GM23338 (cell line): ENCODE data around the gene PCSK5. TPM values are rescaled to one million over a fixed set of nuclear protein-coding genes. Genes with fewer than 3 reads are reported as not detected.

Source experiments
- ATAC-seq: fragments of 200-7000 bp; cut with Tn5 transposase; 3 replicates; pipeline ENCODE4 v1.9.1; 2020
- DNase-seq: peaks from one replicate; pipeline ENCODE4 v3.0.0-alpha.2; 2015; ENCODE audit warnings: low spot score
- H2AFZ ChIP-seq: fragments of 200-600 bp; sonication (generic); 2 replicates; pipeline ENCODE4 v1.8.0; 2016; ENCODE audit warnings: antibody characterized with exemption, mild to moderate bottlenecking, moderate library complexity
- H3F3A ChIP-seq: fragments of 200-600 bp; sonication (generic); replicated peaks from 2 replicates; pipeline ENCODE4 v1.8.0; 2017; ENCODE audit warnings: antibody characterized with exemption, mixed run types, low read depth
- H3K27ac ChIP-seq: fragments of 200-600 bp; sonication (generic); 2 replicates; pipeline ENCODE4 v1.6.1; 2016; ENCODE audit warnings: low read depth
- H3K27me3 ChIP-seq: fragments of 200-600 bp; sonication (generic); 2 replicates; pipeline ENCODE4 v1.8.0; 2016; ENCODE audit warnings: mild to moderate bottlenecking, mixed run types, moderate library complexity; ENCODE audit not compliant: insufficient read depth
- H3K36me3 ChIP-seq: fragments of 200-600 bp; sonication (generic); 2 replicates; pipeline ENCODE4 v1.8.0; 2016; ENCODE audit warnings: mild to moderate bottlenecking; ENCODE audit not compliant: insufficient read depth
- H3K4me1 ChIP-seq: fragments of 200-600 bp; sonication (generic); 2 replicates; pipeline ENCODE4 v1.8.0; 2016; ENCODE audit warnings: mild to moderate bottlenecking, moderate library complexity; ENCODE audit not compliant: insufficient read depth
- H3K4me2 ChIP-seq: fragments of 200-600 bp; sonication (generic); 2 replicates; pipeline ENCODE4 v1.7.1; 2017; ENCODE audit warnings: mixed run types
- H3K4me3 ChIP-seq: fragments of 200-600 bp; sonication (generic); 2 replicates; pipeline ENCODE4 v1.6.1; 2016; ENCODE audit warnings: mixed run types
- H3K79me2 ChIP-seq: fragments of 200-600 bp; sonication (generic); replicated peaks from 2 replicates; pipeline ENCODE4 v1.8.0; 2017; ENCODE audit warnings: mild to moderate bottlenecking; ENCODE audit not compliant: insufficient read depth
- H3K9me2 ChIP-seq: fragments of 200-600 bp; sonication (generic); 2 replicates; pipeline ENCODE4 v1.8.0; 2017; ENCODE audit not compliant: insufficient read depth
- H4K20me1 ChIP-seq: fragments of 200-600 bp; sonication (generic); replicated peaks from 2 replicates; pipeline ENCODE4 v1.8.0; 2017; ENCODE audit warnings: mild to moderate bottlenecking; ENCODE audit not compliant: insufficient read depth
- H3K27ac Mint-ChIP-seq: 2 replicates; pipeline ENCODE4 v1.8.0; 2020; ENCODE audit warnings: inconsistent platforms, mild to moderate bottlenecking, moderate library complexity, mixed read lengths
- H3K27me3 Mint-ChIP-seq: 3 replicates; pipeline ENCODE4 v1.8.0; 2022; ENCODE audit warnings: low read depth, mild to moderate bottlenecking, moderate library complexity, mixed read lengths, inconsistent platforms; ENCODE audit not compliant: insufficient read depth, poor library complexity
- H3K36me3 Mint-ChIP-seq: 3 replicates; pipeline ENCODE4 v1.8.0; 2021; ENCODE audit warnings: low read depth, mild to moderate bottlenecking, inconsistent platforms, moderate library complexity, mixed read lengths
- H3K4me1 Mint-ChIP-seq: 3 replicates; pipeline ENCODE4 v1.8.0; 2020; ENCODE audit warnings: mild to moderate bottlenecking, inconsistent platforms, mixed read lengths
- H3K4me3 Mint-ChIP-seq: 3 replicates; pipeline ENCODE4 v1.8.0; 2021; ENCODE audit warnings: moderate library complexity, mild to moderate bottlenecking, inconsistent platforms, mixed read lengths
- H3K9me3 Mint-ChIP-seq: 3 replicates; pipeline ENCODE4 v1.8.0; 2020; ENCODE audit warnings: moderate library complexity, mild to moderate bottlenecking, inconsistent platforms, mixed read lengths
- CREB1 ChIP-seq: fragments of 250-450 bp; sonication (Bioruptor Pico); IDR thresholded peaks from 2 replicates; pipeline ENCODE4 v1.5.0; 2020; ENCODE audit warnings: low read depth, mild to moderate bottlenecking, moderate library complexity
- EZH2 ChIP-seq: fragments of 200-600 bp; sonication (generic); IDR thresholded peaks from one replicate; pipeline ENCODE4 v1.8.0; 2017; ENCODE audit warnings: antibody characterized with exemption, mild to moderate bottlenecking, low read depth; ENCODE audit not compliant: unreplicated experiment
- EZH2phosphoT487 ChIP-seq: fragments of 200-600 bp; sonication (generic); IDR thresholded peaks from one replicate; pipeline ENCODE4 v1.8.1; 2018; ENCODE audit warnings: antibody characterized with exemption; ENCODE audit not compliant: unreplicated experiment
- JUNB ChIP-seq: IDR thresholded peaks from one replicate; pipeline ENCODE4 v1.6.1; 2016; ENCODE audit warnings: antibody characterized with exemption; ENCODE audit not compliant: unreplicated experiment
- NANOG ChIP-seq: IDR thresholded peaks from 2 replicates; pipeline ENCODE4 v1.6.1; 2016; ENCODE audit warnings: antibody characterized with exemption, borderline replicate concordance
- POLR2AphosphoS5 ChIP-seq: IDR thresholded peaks from 2 replicates; pipeline ENCODE4 v1.6.1; 2016; ENCODE audit warnings: antibody characterized with exemption, low read depth
- STAT1 ChIP-seq: IDR thresholded peaks from one replicate; pipeline ENCODE4 v1.6.1; 2016; ENCODE audit warnings: antibody characterized with exemption; ENCODE audit not compliant: unreplicated experiment
- ZNF114 ChIP-seq: fragments of 250-450 bp; sonication (Bioruptor Pico); IDR thresholded peaks from 2 replicates; pipeline ENCODE4 v1.5.0; 2020; ENCODE audit warnings: mild to moderate bottlenecking, moderate library complexity
- ZNF331 ChIP-seq: fragments of 250-450 bp; sonication (Bioruptor Pico); IDR thresholded peaks from 2 replicates; pipeline ENCODE4 v1.5.0; 2020; ENCODE audit warnings: low read depth, mild to moderate bottlenecking, moderate library complexity
- polyA plus RNA-seq: library from polyadenylated mRNA; unstranded; fragments of >200 nt; fragmentation: Nextera tagmentation; extraction: Ambion mirVana; gene quantifications from 2 replicates; pipeline ENCODE4 v1.2.1, GENCODE V29; 2016
- total RNA-seq: library from RNA; depleted of rRNA; stranded (reverse); fragments of >200 nt; shearing (Covaris generic); gene quantifications from 2 replicates; pipeline ENCODE4 v1.2.3, GENCODE V29; 2014
- TF ChIP-seq, protein P1 (sequence below), 2 experiments: fragments of 200-600 bp in 1 of 2; sonication (generic) in 1 of 2; conservative IDR thresholded peaks; 2 replicates each; pipeline versions ENCODE4 v1.5.1 to v1.6.1; 2016 to 2017; ENCODE audit warnings: antibody characterized with exemption in 2 of 2, low read depth in 2 of 2, mild to moderate bottlenecking in 2 of 2, moderate library complexity in 1 of 2
- TF ChIP-seq, protein P2 (sequence below): IDR thresholded peaks from one replicate; pipeline ENCODE4 v1.6.1; 2018; ENCODE audit warnings: antibody characterized with exemption; ENCODE audit not compliant: unreplicated experiment
- TF ChIP-seq, protein P3 (sequence below): fragments of 250-450 bp; sonication (Bioruptor Pico); IDR thresholded peaks from 2 replicates; pipeline ENCODE4 v1.5.0; 2020; ENCODE audit warnings: mild to moderate bottlenecking, moderate library complexity
- TF ChIP-seq, protein P4 (sequence below): IDR thresholded peaks from 2 replicates; pipeline ENCODE4 v1.6.1; 2016; ENCODE audit warnings: antibody characterized with exemption

The PCSK5 gene
- total and polyA plus RNA-seq, 2 experiments from 2014 or later: 12.3 to 34.8 TPM

DNA sequence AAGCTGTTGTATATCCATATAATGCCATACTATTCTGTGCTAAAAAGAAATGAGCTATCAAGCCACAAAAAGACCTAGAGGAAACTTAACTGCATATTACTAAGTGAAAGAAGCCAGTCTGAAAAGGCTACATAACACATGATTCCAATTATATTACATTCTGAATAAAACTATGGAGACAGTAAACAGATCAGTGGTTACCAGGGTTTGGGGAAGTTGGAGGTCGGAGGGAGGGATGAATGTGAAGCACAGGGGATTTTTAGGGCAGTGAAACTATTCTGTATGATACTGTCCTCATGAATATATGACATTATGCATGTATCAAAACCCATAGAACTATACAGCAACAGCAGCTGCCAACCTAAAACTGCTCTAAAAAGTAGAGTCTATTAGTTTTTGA lies 509.4 kb downstream of the PCSK5 start:
- Histone ChIP-seq H3K4me1 (no peaks in the 10 kb centered on the region; the same call in 1 of the 2 replicates), H3K4me3 (no peak overlapping the region), H3K9me2 (no peaks in the 10 kb centered on the region), H3K27me3 (no peaks in the 10 kb centered on the region), H3K36me3 (no peaks in the 10 kb centered on the region), H3K27ac (no peak overlapping the region), H3K79me2 (no peaks in the 10 kb centered on the region), H3F3A (peaks cover 3% of the 10 kb centered on the region; the same call in 1 of the 2 replicates), H4K20me1 (no peaks in the 10 kb centered on the region), H2AFZ (no peak overlapping the region), H3K4me2 (no peak overlapping the region)
- no peak for DNase-seq
- Mint-ChIP-seq H3K4me1 (0 out of 3 replicates have a peak, but pooled peaks cover 2% of the 10 kb centered on the region), H3K27me3 (no peaks in the 10 kb centered on the region), H3K4me3 (no peak overlapping the region), H3K9me3 (no peaks in the 10 kb centered on the region), H3K27ac (no peak overlapping the region), H3K36me3 (no peaks in the 10 kb centered on the region)
- no peak for ATAC-seq
- no peak for TF ChIP-seq EZH2
- TF ChIP-seq, protein P1, sequence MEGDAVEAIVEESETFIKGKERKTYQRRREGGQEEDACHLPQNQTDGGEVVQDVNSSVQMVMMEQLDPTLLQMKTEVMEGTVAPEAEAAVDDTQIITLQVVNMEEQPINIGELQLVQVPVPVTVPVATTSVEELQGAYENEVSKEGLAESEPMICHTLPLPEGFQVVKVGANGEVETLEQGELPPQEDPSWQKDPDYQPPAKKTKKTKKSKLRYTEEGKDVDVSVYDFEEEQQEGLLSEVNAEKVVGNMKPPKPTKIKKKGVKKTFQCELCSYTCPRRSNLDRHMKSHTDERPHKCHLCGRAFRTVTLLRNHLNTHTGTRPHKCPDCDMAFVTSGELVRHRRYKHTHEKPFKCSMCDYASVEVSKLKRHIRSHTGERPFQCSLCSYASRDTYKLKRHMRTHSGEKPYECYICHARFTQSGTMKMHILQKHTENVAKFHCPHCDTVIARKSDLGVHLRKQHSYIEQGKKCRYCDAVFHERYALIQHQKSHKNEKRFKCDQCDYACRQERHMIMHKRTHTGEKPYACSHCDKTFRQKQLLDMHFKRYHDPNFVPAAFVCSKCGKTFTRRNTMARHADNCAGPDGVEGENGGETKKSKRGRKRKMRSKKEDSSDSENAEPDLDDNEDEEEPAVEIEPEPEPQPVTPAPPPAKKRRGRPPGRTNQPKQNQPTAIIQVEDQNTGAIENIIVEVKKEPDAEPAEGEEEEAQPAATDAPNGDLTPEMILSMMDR (conservative IDR thresholded peaks at IDR 0.05; ENCODE audit: low read depth in 2 of 2): no peak
- TF ChIP-seq, protein P2, sequence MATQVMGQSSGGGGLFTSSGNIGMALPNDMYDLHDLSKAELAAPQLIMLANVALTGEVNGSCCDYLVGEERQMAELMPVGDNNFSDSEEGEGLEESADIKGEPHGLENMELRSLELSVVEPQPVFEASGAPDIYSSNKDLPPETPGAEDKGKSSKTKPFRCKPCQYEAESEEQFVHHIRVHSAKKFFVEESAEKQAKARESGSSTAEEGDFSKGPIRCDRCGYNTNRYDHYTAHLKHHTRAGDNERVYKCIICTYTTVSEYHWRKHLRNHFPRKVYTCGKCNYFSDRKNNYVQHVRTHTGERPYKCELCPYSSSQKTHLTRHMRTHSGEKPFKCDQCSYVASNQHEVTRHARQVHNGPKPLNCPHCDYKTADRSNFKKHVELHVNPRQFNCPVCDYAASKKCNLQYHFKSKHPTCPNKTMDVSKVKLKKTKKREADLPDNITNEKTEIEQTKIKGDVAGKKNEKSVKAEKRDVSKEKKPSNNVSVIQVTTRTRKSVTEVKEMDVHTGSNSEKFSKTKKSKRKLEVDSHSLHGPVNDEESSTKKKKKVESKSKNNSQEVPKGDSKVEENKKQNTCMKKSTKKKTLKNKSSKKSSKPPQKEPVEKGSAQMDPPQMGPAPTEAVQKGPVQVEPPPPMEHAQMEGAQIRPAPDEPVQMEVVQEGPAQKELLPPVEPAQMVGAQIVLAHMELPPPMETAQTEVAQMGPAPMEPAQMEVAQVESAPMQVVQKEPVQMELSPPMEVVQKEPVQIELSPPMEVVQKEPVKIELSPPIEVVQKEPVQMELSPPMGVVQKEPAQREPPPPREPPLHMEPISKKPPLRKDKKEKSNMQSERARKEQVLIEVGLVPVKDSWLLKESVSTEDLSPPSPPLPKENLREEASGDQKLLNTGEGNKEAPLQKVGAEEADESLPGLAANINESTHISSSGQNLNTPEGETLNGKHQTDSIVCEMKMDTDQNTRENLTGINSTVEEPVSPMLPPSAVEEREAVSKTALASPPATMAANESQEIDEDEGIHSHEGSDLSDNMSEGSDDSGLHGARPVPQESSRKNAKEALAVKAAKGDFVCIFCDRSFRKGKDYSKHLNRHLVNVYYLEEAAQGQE: no peak
- TF ChIP-seq EZH2phosphoT487: no peak
- no peak for TF ChIP-seq CREB1 (CRISPR knock-in tag)
- TF ChIP-seq, protein P3, sequence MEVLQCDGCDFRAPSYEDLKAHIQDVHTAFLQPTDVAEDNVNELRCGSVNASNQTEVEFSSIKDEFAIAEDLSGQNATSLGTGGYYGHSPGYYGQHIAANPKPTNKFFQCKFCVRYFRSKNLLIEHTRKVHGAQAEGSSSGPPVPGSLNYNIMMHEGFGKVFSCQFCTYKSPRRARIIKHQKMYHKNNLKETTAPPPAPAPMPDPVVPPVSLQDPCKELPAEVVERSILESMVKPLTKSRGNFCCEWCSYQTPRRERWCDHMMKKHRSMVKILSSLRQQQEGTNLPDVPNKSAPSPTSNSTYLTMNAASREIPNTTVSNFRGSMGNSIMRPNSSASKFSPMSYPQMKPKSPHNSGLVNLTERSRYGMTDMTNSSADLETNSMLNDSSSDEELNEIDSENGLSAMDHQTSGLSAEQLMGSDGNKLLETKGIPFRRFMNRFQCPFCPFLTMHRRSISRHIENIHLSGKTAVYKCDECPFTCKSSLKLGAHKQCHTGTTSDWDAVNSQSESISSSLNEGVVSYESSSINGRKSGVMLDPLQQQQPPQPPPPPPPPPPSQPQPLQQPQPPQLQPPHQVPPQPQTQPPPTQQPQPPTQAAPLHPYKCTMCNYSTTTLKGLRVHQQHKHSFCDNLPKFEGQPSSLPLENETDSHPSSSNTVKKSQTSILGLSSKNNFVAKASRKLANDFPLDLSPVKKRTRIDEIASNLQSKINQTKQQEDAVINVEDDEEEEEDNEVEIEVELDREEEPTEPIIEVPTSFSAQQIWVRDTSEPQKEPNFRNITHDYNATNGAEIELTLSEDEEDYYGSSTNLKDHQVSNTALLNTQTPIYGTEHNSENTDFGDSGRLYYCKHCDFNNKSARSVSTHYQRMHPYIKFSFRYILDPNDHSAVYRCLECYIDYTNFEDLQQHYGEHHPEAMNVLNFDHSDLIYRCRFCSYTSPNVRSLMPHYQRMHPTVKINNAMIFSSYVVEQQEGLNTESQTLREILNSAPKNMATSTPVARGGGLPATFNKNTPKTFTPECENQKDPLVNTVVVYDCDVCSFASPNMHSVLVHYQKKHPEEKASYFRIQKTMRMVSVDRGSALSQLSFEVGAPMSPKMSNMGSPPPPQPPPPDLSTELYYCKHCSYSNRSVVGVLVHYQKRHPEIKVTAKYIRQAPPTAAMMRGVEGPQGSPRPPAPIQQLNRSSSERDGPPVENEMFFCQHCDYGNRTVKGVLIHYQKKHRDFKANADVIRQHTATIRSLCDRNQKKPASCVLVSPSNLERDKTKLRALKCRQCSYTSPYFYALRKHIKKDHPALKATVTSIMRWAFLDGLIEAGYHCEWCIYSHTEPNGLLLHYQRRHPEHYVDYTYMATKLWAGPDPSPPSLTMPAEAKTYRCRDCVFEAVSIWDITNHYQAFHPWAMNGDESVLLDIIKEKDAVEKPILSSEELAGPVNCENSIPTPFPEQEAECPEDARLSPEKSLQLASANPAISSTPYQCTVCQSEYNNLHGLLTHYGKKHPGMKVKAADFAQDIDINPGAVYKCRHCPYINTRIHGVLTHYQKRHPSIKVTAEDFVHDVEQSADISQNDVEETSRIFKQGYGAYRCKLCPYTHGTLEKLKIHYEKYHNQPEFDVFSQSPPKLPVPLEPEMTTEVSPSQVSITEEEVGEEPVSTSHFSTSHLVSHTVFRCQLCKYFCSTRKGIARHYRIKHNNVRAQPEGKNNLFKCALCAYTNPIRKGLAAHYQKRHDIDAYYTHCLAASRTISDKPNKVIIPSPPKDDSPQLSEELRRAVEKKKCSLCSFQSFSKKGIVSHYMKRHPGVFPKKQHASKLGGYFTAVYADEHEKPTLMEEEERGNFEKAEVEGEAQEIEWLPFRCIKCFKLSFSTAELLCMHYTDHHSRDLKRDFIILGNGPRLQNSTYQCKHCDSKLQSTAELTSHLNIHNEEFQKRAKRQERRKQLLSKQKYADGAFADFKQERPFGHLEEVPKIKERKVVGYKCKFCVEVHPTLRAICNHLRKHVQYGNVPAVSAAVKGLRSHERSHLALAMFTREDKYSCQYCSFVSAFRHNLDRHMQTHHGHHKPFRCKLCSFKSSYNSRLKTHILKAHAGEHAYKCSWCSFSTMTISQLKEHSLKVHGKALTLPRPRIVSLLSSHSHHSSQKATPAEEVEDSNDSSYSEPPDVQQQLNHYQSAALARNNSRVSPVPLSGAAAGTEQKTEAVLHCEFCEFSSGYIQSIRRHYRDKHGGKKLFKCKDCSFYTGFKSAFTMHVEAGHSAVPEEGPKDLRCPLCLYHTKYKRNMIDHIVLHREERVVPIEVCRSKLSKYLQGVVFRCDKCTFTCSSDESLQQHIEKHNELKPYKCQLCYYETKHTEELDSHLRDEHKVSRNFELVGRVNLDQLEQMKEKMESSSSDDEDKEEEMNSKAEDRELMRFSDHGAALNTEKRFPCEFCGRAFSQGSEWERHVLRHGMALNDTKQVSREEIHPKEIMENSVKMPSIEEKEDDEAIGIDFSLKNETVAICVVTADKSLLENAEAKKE (CRISPR knock-in tag): no peak
- TF ChIP-seq STAT1: no peak
- TF ChIP-seq ZNF114 (CRISPR knock-in tag): no peak
- TF ChIP-seq NANOG: no peak
- no peak for TF ChIP-seq ZNF331 (CRISPR knock-in tag)
- no peak for TF ChIP-seq POLR2AphosphoS5
- TF ChIP-seq, protein P4, sequence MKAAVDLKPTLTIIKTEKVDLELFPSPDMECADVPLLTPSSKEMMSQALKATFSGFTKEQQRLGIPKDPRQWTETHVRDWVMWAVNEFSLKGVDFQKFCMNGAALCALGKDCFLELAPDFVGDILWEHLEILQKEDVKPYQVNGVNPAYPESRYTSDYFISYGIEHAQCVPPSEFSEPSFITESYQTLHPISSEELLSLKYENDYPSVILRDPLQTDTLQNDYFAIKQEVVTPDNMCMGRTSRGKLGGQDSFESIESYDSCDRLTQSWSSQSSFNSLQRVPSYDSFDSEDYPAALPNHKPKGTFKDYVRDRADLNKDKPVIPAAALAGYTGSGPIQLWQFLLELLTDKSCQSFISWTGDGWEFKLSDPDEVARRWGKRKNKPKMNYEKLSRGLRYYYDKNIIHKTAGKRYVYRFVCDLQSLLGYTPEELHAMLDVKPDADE: no peak
- TF ChIP-seq JUNB: no peak
